Measurements from ENCODE around the gene MAN1C1. TPM values are rescaled to one million over a fixed set of nuclear protein-coding genes. Genes with fewer than 3 reads are reported as not detected.

MAN1C1 gene
- total RNA-seq, 1 experiment from 2014 or later: 1.5 TPM

- ChIA-PET POLR2A (no interaction called here), CTCF (no interaction called here)
- Histone ChIP-seq H3K9me3 (ENCODE audit: control insufficient read depth, insufficient read depth, low read depth, low read length) (no peaks in the 10 kb centered on the region), H3K27ac (ENCODE audit: low read length) (no peak overlapping the region), H3K4me3 (ENCODE audit: low read depth in 2 of 2, low read length in 2 of 2) (no peak overlapping the region), H3K36me3 (ENCODE audit: control insufficient read depth, insufficient read depth, low read length) (no peaks in the 10 kb centered on the region), H3K27me3 (ENCODE audit: control insufficient read depth, insufficient read depth, low read length) (no peaks in the 10 kb centered on the region), H3K4me1 (ENCODE audit: control insufficient read depth, insufficient read depth, low read length) (no peaks in the 10 kb centered on the region; the same call in 1 of the 2 replicates)
- in situ Hi-C loops (cut with HindIII; ENCODE audit: low pct_unique_long_range_greater_than_20kb, low sequenced_read_pairs) (no loop called here), intact Hi-C loops (cut with micrococcal nuclease; ENCODE audit: unreplicated experiment) (no loop called here)
- TF ChIP-seq POLR2AphosphoS5 (IDR thresholded peaks at IDR 0.05; ENCODE audit: low read depth, low read length): no peak
- no peak for TF ChIP-seq REST (IDR thresholded peaks at IDR 0.05; ENCODE audit: insufficient read depth in 1 of 2, low read depth in 2 of 2, low read length in 1 of 2)
- TF ChIP-seq, protein P1, sequence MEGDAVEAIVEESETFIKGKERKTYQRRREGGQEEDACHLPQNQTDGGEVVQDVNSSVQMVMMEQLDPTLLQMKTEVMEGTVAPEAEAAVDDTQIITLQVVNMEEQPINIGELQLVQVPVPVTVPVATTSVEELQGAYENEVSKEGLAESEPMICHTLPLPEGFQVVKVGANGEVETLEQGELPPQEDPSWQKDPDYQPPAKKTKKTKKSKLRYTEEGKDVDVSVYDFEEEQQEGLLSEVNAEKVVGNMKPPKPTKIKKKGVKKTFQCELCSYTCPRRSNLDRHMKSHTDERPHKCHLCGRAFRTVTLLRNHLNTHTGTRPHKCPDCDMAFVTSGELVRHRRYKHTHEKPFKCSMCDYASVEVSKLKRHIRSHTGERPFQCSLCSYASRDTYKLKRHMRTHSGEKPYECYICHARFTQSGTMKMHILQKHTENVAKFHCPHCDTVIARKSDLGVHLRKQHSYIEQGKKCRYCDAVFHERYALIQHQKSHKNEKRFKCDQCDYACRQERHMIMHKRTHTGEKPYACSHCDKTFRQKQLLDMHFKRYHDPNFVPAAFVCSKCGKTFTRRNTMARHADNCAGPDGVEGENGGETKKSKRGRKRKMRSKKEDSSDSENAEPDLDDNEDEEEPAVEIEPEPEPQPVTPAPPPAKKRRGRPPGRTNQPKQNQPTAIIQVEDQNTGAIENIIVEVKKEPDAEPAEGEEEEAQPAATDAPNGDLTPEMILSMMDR (IDR thresholded peaks at IDR 0.05): no peak
- no peak for TF ChIP-seq SIN3A (IDR thresholded peaks at IDR 0.05; ENCODE audit: borderline replicate concordance, insufficient read depth, low read depth, low read length)
- TF ChIP-seq TCF7L2 (IDR thresholded peaks at IDR 0.05; ENCODE audit: low read depth, low read length): no peak
- DNase-seq (ENCODE audit: low read depth, low spot score): no peak
- no TSS peak for BruUV-seq (replicated peaks)
- no peak for ATAC-seq
Measured at GRCh38 chr1:25576459-25577133, 40.0 kb upstream of the MAN1C1 start.

- ATAC-seq (no peak), DNase-seq (ENCODE audit: low read depth, low spot score) (no peak)
- TF ChIP-seq REST (IDR thresholded peaks at IDR 0.05; ENCODE audit: insufficient read depth in 1 of 2, low read depth in 2 of 2, low read length in 1 of 2) (no peak), SIN3A (IDR thresholded peaks at IDR 0.05; ENCODE audit: borderline replicate concordance, insufficient read depth, low read depth, low read length) (no peak), POLR2AphosphoS5 (IDR thresholded peaks at IDR 0.05; ENCODE audit: low read depth, low read length) (no peak), TCF7L2 (IDR thresholded peaks at IDR 0.05; ENCODE audit: low read depth, low read length) (no peak)
- TF ChIP-seq, protein P1 (IDR thresholded peaks at IDR 0.05): no peak
- Histone ChIP-seq H3K27me3 (ENCODE audit: control insufficient read depth, insufficient read depth, low read length) (no peaks in the 10 kb centered on the region), H3K4me3 (ENCODE audit: low read depth in 2 of 2, low read length in 2 of 2) (no peak overlapping the region), H3K27ac (ENCODE audit: low read length) (no peak overlapping the region), H3K36me3 (ENCODE audit: control insufficient read depth, insufficient read depth, low read length) (no peaks in the 10 kb centered on the region), H3K9me3 (ENCODE audit: control insufficient read depth, insufficient read depth, low read depth, low read length) (no peaks in the 10 kb centered on the region), H3K4me1 (ENCODE audit: control insufficient read depth, insufficient read depth, low read length) (no peaks in the 10 kb centered on the region; the same call in 1 of the 2 replicates)
- POLR2A ChIA-PET: no interaction called here
- CTCF ChIA-PET: no interaction called here
- BruUV-seq (replicated peaks): no TSS peak
- intact Hi-C loops (cut with micrococcal nuclease; ENCODE audit: unreplicated experiment) (no loop called here), in situ Hi-C loops (cut with HindIII; ENCODE audit: low pct_unique_long_range_greater_than_20kb, low sequenced_read_pairs) (no loop called here)
Measured at GRCh38 chr1:25577134-25577920, 39.3 kb upstream of the MAN1C1 start.
